KMS-11 (cell line): ENCODE results near the gene ZNRF2.

Source experiments
- H2AFZ ChIP-seq: fragments of 200-600 bp; sonication (generic); 2 replicates; pipeline ENCODE4 v1.6.1; 2016; ENCODE audit warnings: antibody characterized with exemption, mixed run types, low read depth
- H3K27ac ChIP-seq: fragments of 200-600 bp; sonication (generic); 2 replicates; pipeline ENCODE4 v1.6.1; 2016; ENCODE audit warnings: mild to moderate bottlenecking, mixed run types
- H3K27me3 ChIP-seq: fragments of 200-600 bp; sonication (generic); 2 replicates; pipeline ENCODE4 v1.6.1; 2017; ENCODE audit warnings: mild to moderate bottlenecking, low read depth, mixed run types, moderate library complexity; ENCODE audit not compliant: insufficient read depth
- H3K36me3 ChIP-seq: fragments of 200-600 bp; sonication (generic); 2 replicates; pipeline ENCODE4 v1.6.1; 2017; ENCODE audit warnings: mild to moderate bottlenecking, mixed run types; ENCODE audit not compliant: insufficient read depth
- H3K4me1 ChIP-seq: fragments of 200-600 bp; sonication (generic); 2 replicates; pipeline ENCODE4 v1.6.1; 2016; ENCODE audit warnings: mild to moderate bottlenecking, low read depth, mixed run types; ENCODE audit not compliant: poor library complexity, severe bottlenecking
- H3K4me2 ChIP-seq: fragments of 200-600 bp; sonication (generic); 2 replicates; pipeline ENCODE4 v1.7.0; 2016; ENCODE audit warnings: mild to moderate bottlenecking, mixed run types
- H3K4me3 ChIP-seq: fragments of 200-600 bp; sonication (generic); IDR thresholded peaks from 2 replicates; pipeline ENCODE4 v1.6.1; 2017; ENCODE audit warnings: low read depth, low read length, mixed read lengths; ENCODE audit not compliant: insufficient read depth
- H3K79me2 ChIP-seq: fragments of 200-600 bp; sonication (generic); 2 replicates; pipeline ENCODE4 v1.6.1; 2016; ENCODE audit warnings: low read depth, mixed run types; ENCODE audit not compliant: insufficient read depth
- H3K9ac ChIP-seq: fragments of 200-600 bp; sonication (generic); 2 replicates; pipeline ENCODE4 v1.6.1; 2016; ENCODE audit warnings: mild to moderate bottlenecking, mixed run types
- H4K20me1 ChIP-seq: fragments of 200-600 bp; sonication (generic); 2 replicates; pipeline ENCODE4 v1.6.1; 2016; ENCODE audit warnings: mild to moderate bottlenecking, mixed run types; ENCODE audit not compliant: insufficient read depth
- TF ChIP-seq, protein P1 (sequence below): fragments of 200-600 bp; sonication (generic); conservative IDR thresholded peaks from 2 replicates; pipeline ENCODE4 v1.6.1; 2017; ENCODE audit warnings: low read depth, mild to moderate bottlenecking, antibody characterized with exemption, low read length, moderate library complexity, mixed read lengths

The ZNRF2 gene

DNA sequence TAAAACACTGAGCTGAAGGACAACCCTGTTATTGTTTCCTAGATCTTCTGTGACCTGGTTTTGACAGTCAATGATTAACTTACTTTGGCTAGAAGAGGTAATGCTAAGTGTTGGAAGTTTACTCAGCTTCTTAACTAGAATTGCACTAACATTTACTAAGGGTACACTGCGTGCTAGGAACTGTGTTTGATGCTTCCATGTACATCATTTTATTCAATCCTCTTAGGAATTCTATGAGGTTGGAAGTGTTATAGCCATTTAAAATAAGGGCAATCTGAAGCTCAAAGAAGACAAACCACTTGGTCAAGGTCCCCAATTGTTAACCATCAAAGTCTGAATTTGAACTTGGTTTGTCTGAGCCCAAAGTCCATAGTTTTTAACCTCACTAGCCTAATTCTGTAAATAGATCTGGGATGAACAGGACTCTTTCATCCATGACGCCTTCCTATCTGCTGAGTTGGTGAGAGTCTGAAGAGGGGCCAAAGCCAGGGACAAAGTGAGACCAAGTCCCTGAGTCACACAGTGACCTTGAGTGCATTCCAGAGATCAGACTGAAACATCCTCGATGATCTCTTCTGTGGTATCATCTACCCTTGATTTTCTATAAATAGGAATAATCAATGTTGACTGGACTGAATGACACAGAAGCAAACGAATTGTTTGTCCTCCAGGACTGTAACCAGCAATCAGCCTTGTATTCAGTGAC lies 29.2 kb upstream of the ZNRF2 start:
- Histone ChIP-seq H2AFZ (no peak overlapping the region), H3K36me3 (no peaks in the 10 kb centered on the region), H3K27me3 (no peaks in the 10 kb centered on the region), H4K20me1 (no peaks in the 10 kb centered on the region), H3K27ac (no peak overlapping the region), H3K4me3 (no peak overlapping the region), H3K79me2 (no peaks in the 10 kb centered on the region), H3K9ac (no peak overlapping the region), H3K4me2 (no peak overlapping the region), H3K4me1 (peaks cover 6% of the 10 kb centered on the region)
- TF ChIP-seq, protein P1, sequence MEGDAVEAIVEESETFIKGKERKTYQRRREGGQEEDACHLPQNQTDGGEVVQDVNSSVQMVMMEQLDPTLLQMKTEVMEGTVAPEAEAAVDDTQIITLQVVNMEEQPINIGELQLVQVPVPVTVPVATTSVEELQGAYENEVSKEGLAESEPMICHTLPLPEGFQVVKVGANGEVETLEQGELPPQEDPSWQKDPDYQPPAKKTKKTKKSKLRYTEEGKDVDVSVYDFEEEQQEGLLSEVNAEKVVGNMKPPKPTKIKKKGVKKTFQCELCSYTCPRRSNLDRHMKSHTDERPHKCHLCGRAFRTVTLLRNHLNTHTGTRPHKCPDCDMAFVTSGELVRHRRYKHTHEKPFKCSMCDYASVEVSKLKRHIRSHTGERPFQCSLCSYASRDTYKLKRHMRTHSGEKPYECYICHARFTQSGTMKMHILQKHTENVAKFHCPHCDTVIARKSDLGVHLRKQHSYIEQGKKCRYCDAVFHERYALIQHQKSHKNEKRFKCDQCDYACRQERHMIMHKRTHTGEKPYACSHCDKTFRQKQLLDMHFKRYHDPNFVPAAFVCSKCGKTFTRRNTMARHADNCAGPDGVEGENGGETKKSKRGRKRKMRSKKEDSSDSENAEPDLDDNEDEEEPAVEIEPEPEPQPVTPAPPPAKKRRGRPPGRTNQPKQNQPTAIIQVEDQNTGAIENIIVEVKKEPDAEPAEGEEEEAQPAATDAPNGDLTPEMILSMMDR = no peak

DNA sequence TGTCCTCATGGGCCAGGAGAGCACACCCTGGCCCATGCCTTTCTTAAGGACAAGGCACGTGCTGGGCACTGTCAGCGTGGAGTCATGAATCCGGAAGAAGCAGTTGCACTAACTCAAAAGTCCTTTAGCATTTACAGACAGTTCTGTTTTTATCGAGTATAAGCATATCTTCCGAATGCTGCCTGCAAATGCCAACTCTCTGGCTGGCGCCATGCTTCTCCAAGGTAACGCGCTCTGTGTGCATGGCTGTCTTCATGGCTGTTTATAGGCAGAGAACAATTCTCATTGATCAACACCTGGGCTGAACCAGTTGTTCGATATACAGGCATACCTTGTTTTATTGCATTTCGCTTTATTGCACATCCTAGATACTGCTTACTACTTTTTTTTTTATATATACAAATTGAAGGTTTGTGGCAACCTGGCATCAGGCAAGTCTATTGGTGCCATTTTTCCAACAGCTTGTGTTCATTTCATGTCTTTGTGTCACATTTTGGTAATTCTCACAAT lies 28.0 kb upstream of the ZNRF2 start:
- no peaks in the 10 kb centered on the region for H4K20me1 ChIP-seq
- no peak overlapping the region for H3K4me3 ChIP-seq
- TF ChIP-seq, protein P1 = no peak

DNA sequence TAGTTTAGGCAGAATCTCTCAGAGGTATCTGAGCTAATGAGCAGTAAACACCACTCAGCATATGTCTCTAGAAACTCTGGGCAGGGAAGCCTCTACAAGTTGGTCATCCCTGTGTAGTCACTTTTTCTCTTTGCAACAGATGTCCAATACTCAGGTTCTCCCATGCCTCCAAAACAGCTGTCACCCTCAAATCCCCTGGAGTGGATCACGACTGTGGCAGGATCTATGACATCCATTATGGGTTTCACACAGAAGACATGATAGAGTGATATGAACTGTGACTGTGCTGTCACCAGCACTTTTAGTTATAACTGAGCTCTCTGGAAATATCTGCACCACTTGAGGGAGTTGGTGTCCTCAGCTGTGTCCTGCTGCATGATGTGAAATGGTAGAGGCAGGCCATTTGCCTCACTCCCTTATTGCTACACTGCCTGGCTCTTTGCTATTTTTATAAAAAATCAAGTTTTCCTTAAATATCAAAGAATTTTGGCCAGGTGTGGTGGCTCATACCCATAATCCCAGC lies 24.1 kb upstream of the ZNRF2 start:
- no peaks in the 10 kb centered on the region for H3K36me3 ChIP-seq
- no peak overlapping the region for H3K9ac ChIP-seq
- H3K4me1 ChIP-seq = no peaks in the 10 kb centered on the region
- no peak overlapping the region for H3K27ac ChIP-seq
- H4K20me1 ChIP-seq = no peaks in the 10 kb centered on the region
- no peaks in the 10 kb centered on the region for H3K79me2 ChIP-seq
- no peak overlapping the region for H3K4me2 ChIP-seq
- TF ChIP-seq, protein P1 = no peak
- H2AFZ ChIP-seq = no peak overlapping the region
- H3K4me3 ChIP-seq = no peak overlapping the region
- no peaks in the 10 kb centered on the region for H3K27me3 ChIP-seq

More for the DNA sequence above, 28.0 kb upstream of the ZNRF2 start:
- H3K4me1 ChIP-seq = peaks cover 6% of the 10 kb centered on the region
- no peaks in the 10 kb centered on the region for H3K79me2 ChIP-seq
- H3K9ac ChIP-seq = no peak overlapping the region
- H3K36me3 ChIP-seq = no peaks in the 10 kb centered on the region
- H3K4me2 ChIP-seq = no peak overlapping the region
- H2AFZ ChIP-seq = no peak overlapping the region
- no peak overlapping the region for H3K27ac ChIP-seq
- no peaks in the 10 kb centered on the region for H3K27me3 ChIP-seq

DNA sequence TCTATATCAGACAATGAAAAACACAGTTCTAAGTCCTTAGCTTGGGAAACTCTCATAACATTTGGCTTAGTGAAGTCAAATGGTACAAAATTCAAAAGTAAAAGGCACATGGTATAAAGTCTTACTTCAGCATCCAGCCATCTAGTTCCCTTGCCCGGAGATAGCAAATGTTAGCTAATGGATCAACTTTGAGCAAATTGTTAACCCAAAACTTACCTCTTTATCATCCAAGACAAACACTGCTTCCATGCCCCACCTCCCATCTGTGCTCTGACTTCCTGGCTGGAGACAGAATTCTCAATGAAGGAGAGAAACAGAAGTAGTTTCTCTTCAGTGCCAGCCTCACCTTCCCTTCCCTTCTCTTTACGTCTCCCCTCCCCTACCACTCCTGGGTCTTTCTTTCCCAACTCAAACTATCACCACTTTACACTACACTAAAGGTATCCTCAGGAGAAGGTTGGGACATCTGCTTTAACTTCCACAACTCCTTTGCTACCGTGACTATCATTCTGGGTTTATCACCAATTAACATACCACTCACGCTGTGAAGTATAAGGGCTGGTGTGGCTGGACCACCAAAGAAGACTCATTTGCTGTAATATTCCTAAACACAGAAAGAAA lies 21.2 kb upstream of the ZNRF2 start:
- Histone ChIP-seq H3K4me2 (no peak overlapping the region), H3K27ac (no peak overlapping the region), H3K4me1 (no peaks in the 10 kb centered on the region), H2AFZ (no peak overlapping the region), H3K4me3 (no peak overlapping the region), H3K9ac (no peak overlapping the region), H4K20me1 (no peaks in the 10 kb centered on the region), H3K27me3 (no peaks in the 10 kb centered on the region), H3K36me3 (no peaks in the 10 kb centered on the region), H3K79me2 (no peaks in the 10 kb centered on the region)
- TF ChIP-seq, protein P1 = no peak
